Mesothelial cell of epicardium (in vitro differentiated cells): Measurements from ENCODE around the gene P2RY6. TPM values are rescaled to one million over a fixed set of nuclear protein-coding genes. Genes with fewer than 3 reads are reported as not detected.

ENCODE experiments used
- DNase-seq, 2 experiments: peaks; one replicate each; pipeline ENCODE4 v3.0.0; 2021; ENCODE audit warnings: low spot score in 2 of 2; ENCODE audit not compliant: unreplicated experiment in 2 of 2
- H3K27ac Mint-ChIP-seq: 2 replicates; pipeline ENCODE4 v1.8.0; 2021; ENCODE audit warnings: mixed read lengths
- H3K27me3 Mint-ChIP-seq: 2 replicates; pipeline ENCODE4 v1.8.0; 2021; ENCODE audit warnings: low read depth, mixed read lengths
- H3K36me3 Mint-ChIP-seq: 2 replicates; pipeline ENCODE4 v1.8.0; 2021; ENCODE audit warnings: mixed read lengths
- H3K4me1 Mint-ChIP-seq: 2 replicates; pipeline ENCODE4 v1.8.0; 2021; ENCODE audit warnings: mixed read lengths
- H3K4me3 Mint-ChIP-seq: 2 replicates; pipeline ENCODE4 v1.8.0; 2021; ENCODE audit warnings: mild to moderate bottlenecking, moderate library complexity, mixed read lengths
- H3K9me3 Mint-ChIP-seq: 2 replicates; pipeline ENCODE4 v1.8.0; 2021; ENCODE audit warnings: mixed read lengths
- total RNA-seq: library from RNA; stranded (reverse); gene quantifications from 3 replicates; pipeline ENCODE4 v1.2.1, GENCODE V29; 2021
- TF ChIP-seq, protein P1 (sequence below): fragments of 200-600 bp; sonication (generic); IDR thresholded peaks from one replicate; pipeline ENCODE4 v1.5.0; 2021; ENCODE audit warnings: antibody characterized with exemption; ENCODE audit not compliant: unreplicated experiment

P2RY6 gene
- total RNA-seq, 1 donor from 2014 or later: 0.45 TPM

DNA sequence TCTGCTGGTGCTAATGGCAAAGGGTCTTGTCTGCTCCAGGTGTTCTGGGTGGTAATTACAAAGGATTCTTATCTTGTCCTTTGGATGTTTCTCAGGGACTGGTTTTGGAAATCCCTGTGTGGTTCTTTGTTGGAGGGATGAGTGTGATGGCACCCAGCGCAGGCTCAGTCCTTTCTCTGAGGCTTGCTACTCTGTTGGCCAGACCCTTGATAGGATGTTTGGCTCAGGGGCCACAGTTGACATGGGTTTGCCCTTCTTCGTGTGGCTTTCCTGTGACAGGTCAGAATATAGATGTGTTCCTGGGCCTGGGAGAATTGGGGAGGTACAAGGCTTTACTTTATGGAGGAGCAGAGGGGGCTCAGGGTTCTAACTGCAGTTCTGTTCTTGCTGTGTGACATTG, 39.9 kb downstream of the P2RY6 start:
- TF ChIP-seq, protein P1, sequence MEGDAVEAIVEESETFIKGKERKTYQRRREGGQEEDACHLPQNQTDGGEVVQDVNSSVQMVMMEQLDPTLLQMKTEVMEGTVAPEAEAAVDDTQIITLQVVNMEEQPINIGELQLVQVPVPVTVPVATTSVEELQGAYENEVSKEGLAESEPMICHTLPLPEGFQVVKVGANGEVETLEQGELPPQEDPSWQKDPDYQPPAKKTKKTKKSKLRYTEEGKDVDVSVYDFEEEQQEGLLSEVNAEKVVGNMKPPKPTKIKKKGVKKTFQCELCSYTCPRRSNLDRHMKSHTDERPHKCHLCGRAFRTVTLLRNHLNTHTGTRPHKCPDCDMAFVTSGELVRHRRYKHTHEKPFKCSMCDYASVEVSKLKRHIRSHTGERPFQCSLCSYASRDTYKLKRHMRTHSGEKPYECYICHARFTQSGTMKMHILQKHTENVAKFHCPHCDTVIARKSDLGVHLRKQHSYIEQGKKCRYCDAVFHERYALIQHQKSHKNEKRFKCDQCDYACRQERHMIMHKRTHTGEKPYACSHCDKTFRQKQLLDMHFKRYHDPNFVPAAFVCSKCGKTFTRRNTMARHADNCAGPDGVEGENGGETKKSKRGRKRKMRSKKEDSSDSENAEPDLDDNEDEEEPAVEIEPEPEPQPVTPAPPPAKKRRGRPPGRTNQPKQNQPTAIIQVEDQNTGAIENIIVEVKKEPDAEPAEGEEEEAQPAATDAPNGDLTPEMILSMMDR: no peak
- H3K36me3 Mint-ChIP-seq: peaks cover 3% of the 10 kb centered on the region
- no peaks in the 10 kb centered on the region for H3K27me3 Mint-ChIP-seq
- no peak for DNase-seq
- peaks cover 77% of the 10 kb centered on the region for H3K4me1 Mint-ChIP-seq
- peak overlapping the region; percentile 98 for H3K27ac Mint-ChIP-seq
- H3K9me3 Mint-ChIP-seq: no peaks in the 10 kb centered on the region
- peak overlapping the region; percentile 77 for H3K4me3 Mint-ChIP-seq

DNA sequence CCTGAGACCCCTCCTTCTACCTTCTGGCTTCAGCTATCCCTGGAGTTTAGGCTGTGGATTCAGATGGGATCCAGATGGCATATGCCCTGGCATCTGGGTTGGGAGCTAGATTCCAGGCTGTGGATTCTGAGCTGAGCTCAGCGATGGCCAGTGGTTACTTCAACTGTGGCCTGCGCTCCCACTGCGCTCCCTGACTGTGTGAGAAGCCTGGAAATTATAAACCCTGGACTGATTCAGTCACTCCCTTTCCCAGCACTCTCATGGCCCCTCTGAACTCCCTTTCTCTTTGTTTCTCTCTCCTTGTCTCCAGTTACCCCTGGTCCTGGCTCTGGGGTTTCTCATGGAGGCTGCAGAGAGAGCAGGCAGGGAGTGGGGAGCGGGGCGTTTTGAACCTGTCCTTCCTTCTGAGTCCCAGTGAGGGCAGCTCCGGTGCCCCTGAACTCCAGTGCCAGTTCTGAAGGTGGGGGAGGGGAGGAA, 40.8 kb downstream of the P2RY6 start:
- DNase-seq: no peak
- TF ChIP-seq, protein P1: no peak
- H3K9me3 Mint-ChIP-seq: no peaks in the 10 kb centered on the region
- H3K27me3 Mint-ChIP-seq: no peaks in the 10 kb centered on the region
- H3K36me3 Mint-ChIP-seq: peaks cover 3% of the 10 kb centered on the region
- peak overlapping the region; percentile 77 for H3K4me3 Mint-ChIP-seq
- H3K27ac Mint-ChIP-seq: peak overlapping the region; percentile 98
- peaks cover 74% of the 10 kb centered on the region for H3K4me1 Mint-ChIP-seq

- Mint-ChIP-seq H3K27ac (peak overlapping the region; percentile 98), H3K9me3 (no peaks in the 10 kb centered on the region), H3K36me3 (peaks cover 7% of the 10 kb centered on the region), H3K4me1 (peaks cover 78% of the 10 kb centered on the region), H3K27me3 (no peaks in the 10 kb centered on the region), H3K4me3 (peak overlapping the region; percentile 77)
- no peak for DNase-seq
- TF ChIP-seq, protein P1: no peak
These were observed 41.5 kb downstream of the P2RY6 start for GRCh38 chr11:73313652-73314051.

DNA sequence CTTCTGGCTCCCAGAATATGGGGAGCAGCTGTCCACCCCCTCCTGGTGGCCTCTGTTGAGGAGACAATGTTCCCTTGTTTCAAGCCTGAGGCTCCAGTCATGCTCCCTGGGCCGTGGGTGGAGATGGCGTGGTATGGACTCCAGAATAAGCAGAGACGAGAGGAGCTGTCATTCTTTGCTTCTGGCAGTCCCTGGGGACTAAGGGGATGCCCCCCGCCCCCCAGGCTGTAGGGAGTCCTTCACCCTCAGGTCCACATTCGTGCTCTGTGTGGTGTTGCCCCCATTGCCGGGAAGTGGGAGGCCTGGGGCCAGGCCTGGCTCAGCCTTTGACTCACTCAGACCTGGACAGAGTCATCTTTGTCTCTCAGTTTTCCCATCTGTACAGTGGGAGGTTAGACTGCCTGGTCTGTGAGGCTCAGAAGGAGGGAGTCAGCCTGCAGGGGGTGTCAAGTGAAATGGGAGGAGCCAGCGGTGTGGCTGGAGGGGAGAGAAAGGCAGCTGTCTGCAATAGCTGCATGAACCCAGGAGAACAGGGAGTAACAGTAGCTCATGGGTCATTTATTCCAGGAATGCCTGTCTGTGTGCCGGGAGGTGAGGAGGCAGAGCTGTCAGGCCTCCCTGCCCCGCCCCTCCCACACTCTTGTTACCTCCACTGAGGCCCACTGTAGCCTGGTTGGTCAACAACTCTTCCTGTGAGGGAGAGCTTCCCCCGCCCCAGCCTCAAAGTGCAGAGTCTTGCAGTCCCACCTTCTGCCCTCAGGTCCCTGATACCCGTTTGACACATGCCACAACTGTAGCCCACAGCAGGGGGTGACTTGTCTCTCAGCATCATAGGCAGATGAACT, 42.2 kb downstream of the P2RY6 start:
- peaks cover 79% of the 10 kb centered on the region for H3K4me1 Mint-ChIP-seq
- H3K9me3 Mint-ChIP-seq: no peaks in the 10 kb centered on the region
- peak overlapping the region; percentile 77 for H3K4me3 Mint-ChIP-seq
- TF ChIP-seq, protein P1: no peak
- no peaks in the 10 kb centered on the region for H3K27me3 Mint-ChIP-seq
- no peak for DNase-seq
- H3K27ac Mint-ChIP-seq: peak overlapping the region; percentile 98
- H3K36me3 Mint-ChIP-seq: peaks cover 9% of the 10 kb centered on the region

- Mint-ChIP-seq H3K36me3 (peaks cover 12% of the 10 kb centered on the region), H3K27me3 (no peaks in the 10 kb centered on the region), H3K27ac (peak overlapping the region; percentile 98), H3K4me3 (peak overlapping the region; percentile 77), H3K4me1 (peaks cover 77% of the 10 kb centered on the region), H3K9me3 (no peaks in the 10 kb centered on the region)
- DNase-seq: no peak
- TF ChIP-seq, protein P1: no peak
These were observed 43.3 kb downstream of the P2RY6 start for GRCh38 chr11:73315293-73316020.
